Measurements from ENCODE around the gene TRAF3.
"Not testable (repeated sequence)": the region's sequence is repeated elsewhere in the genome, so short reads cannot be mapped to it uniquely, and the experiment has no call there.

TRAF3 gene

DNA sequence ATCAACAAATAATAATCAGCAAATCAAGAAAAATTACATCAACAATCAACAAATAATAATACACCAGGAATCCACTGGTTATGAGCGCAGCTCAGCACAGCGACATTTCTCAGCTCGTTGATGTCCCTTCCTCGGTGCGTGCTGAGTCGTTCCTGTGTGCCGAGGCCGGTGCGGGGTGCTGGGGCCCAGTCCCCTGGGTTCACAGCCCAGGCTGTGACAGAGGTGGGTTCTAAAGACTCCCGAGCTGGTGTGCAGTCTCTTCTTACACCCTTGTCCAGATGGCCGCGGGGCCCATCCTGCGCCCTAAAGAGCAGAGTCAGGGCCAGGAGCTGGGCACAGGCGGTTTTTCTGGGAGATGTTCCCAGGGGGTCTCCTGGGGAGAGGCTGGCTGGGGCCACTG lies 26.9 kb upstream of the TRAF3 start:
- no peak overlapping the region for H3K4me3 ChIP-seq (ENCODE audit: low read depth, low read length)

DNA sequence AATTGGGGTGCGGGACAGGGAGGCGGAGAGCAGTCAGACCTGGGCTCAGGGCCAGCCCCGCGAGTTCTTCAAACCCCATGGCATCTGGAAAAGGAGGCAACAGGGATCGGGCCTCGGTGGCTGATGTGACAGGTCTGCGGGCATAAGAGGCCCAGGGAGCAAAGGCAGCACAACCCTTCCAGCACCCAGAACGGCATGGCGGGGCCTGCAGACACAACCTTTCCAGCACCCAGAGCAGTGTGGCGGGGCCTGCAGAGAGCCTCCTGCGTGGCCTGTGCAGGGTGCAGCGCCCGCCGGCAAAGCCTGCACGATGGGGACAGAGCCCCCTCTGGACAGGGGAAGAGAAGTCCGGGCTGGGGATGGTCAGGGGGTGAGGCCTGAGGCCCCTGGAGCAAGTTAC lies 26.2 kb upstream of the TRAF3 start:
- H3K4me3 ChIP-seq (ENCODE audit: low read depth, low read length) = no peak overlapping the region

- no peak overlapping the region for H3K4me3 ChIP-seq (ENCODE audit: low read depth, low read length)
Observed at GRCh38 chr14:102752239-102752847, 24.9 kb upstream of the TRAF3 start.

DNA sequence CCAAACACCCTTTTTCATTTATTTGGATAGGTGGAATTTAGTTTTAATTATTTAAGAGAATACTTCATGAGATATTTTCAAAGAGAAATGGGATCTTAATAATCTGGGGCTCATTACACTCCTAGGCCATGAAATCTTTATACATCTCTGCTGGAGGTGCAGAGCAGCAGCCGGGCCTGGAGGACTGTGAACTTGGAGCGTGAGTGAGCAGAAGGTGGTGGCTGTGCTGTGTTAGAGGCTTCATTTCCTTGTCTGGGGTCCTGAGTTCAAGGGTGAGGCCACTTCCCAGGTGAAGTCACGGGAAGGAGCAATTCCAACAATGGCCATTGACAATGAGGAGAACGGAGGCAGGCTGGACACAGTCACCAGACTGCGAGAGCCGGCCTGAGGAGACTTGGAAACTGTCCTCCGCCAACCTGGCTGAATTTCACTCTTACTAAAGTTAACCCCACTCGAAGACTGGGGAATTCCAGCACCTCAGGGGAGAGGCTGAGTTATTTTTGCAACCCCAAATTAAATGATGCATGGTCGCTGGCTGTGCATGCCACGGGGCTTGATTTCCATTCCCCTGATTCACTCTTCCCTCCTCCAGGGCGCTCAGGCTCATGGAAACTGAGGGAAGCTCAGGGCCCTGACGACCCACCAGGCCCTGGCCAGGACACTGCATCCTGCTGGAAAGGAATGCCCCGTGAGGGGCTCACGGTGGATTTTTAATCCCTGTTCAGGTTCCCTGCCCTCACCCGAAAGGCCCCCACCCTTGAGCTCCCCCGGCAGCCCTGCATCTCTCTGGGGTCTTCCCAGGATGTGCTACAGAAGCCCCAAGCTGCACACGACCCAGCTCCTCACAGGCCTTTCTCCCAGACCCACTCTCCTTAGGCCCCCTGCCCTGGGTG lies 22.6 kb upstream of the TRAF3 start:
- H3K4me3 ChIP-seq (ENCODE audit: low read depth, low read length) = no peak overlapping the region

DNA sequence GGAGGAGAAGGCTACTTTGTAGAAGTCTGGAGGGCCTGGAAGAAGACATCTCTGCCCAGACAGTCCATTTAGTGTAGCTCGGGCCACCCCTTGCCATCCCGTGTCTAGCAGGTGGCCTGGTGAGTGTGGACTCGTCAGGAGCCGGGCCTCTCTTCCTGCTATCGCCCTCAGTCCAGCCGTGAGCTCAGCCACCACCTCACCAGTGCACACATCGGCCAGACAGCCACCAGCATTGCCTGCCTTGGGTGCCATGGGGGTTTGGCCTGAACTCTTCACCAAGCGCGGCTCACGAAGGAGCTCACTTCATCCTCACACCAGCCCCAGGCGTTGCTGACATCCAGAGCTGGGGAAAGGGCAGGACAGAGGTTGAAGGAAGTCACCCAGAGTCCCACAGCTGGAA lies 19.6 kb upstream of the TRAF3 start:
- H3K4me3 ChIP-seq (ENCODE audit: low read depth, low read length) = no peak overlapping the region

- H3K4me3 ChIP-seq (ENCODE audit: low read depth, low read length) = no peak overlapping the region
Observed at GRCh38 chr14:102758087-102758486, 19.2 kb upstream of the TRAF3 start.

DNA sequence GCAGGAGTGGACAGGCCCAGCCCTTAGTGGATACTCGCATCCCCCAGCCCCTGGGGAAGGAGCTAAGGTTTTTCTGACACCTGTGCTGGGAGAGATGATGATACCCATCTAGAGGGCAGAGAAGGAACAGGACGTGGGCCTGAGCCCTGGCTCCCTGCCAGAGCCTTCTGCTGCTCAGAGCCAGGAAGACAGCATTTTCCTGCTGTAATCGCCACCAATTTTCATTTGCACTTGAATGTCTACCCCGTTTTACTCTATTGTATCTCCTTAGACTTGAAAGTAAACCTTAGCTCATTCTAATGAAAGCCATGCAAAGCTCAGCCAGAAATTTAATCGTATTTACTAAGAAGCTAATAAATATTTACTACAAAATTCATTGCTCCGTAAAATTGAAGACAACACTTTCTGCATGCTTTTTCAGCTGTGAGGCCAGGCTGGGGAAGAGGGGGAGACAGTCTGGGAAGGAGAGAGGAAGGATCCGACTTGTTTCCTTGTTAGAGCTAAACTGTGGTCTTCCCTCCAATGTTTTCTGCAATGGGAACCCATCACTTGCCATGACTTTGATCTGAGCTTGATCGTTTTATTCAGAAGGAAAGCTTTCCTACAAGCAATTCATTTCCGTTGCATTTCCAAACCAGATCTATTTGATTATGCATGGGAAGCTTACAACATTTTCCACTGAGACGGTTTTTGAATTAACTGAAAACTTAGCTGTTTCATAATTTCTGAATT lies 17.6 kb upstream of the TRAF3 start:
- no peak overlapping the region for H3K4me3 ChIP-seq (ENCODE audit: low read depth, low read length)

DNA sequence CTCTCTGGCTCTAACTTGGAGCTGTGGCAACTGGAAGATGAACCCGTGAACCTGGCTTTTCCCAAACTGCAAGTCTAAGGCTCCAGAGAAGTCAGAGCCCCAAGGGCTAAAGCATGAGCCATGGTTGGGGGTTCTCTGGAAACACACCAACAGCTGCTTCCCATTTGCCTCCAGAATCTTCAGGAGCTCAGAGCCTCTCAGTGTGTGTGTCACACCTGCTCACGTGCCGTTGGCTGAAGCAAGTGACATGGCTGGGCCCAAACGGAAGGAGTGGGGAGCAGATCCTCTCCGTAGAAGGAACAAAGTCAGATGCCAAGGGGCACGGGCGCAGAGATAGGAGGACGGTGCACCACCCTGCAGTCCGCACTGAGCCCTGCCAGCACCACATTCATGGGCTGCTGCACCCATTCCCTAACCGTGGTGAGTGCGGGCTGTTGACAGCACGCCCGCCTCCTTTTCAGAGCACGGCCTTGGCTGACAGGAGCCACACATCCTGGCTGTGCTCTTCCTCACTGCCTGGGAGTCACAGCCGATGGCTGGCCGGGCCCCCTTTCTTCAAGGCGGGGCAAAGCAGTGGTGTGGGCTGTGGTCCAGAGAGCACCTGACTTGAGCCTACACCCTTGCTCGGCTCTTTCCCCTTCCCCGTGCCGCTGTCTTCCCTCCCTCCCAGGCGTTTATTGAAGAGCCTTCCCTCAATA lies 16.6 kb upstream of the TRAF3 start:
- H3K4me3 ChIP-seq (ENCODE audit: low read depth, low read length) = no peak overlapping the region

GRCh38 chr14:102761206-102761605 lies 16.0 kb upstream of the TRAF3 start:
- no peak overlapping the region for H3K4me3 ChIP-seq (ENCODE audit: low read depth, low read length)

GRCh38 chr14:102764220-102764671 lies 13.0 kb upstream of the TRAF3 start:
- no peak overlapping the region for H3K4me3 ChIP-seq (ENCODE audit: low read depth, low read length)

GRCh38 chr14:102765770-102766169 lies 11.5 kb upstream of the TRAF3 start:
- H3K4me3 ChIP-seq (ENCODE audit: low read depth, low read length) = not testable (repeated sequence)

DNA sequence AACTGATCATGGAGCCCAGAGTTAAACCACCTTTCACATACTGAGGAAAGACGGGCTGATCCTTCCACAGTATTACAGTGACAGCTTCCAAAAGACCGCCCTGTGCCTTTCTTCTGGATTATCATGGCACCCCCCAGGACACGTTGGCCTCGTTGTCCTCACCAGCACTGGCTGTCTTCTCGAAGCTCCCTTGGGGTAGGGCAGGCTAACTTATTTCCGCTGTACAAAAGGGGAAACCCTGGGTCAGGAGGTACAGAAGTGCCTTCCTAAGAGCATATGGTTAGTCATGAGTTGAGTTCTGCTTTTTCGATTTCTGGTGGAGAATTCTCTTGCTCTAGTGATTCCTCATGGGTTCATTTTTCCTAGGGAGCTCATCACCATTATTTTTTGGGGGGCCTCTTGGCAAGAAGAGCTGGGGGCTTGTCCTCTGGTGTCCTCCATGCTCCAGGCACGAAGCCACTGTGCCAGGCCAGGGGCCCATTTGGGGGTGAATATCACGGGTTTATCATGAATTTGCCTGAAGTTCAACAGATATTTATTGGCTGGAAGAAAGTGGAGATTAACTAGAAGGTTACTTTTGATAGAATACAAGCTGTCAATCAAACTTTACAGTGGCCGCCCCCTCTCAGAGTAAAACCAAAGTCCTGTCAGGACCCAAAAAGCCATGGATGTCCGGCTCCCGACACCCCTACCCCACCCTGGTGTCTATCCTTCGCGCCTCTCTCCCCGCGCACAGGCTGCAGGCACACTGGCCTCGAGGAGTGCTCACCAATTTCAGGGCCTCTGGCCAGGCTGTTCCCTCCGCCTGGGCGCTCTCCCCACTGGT lies 8.8 kb upstream of the TRAF3 start:
- no peak overlapping the region for H3K4me3 ChIP-seq (ENCODE audit: low read depth, low read length)

DNA sequence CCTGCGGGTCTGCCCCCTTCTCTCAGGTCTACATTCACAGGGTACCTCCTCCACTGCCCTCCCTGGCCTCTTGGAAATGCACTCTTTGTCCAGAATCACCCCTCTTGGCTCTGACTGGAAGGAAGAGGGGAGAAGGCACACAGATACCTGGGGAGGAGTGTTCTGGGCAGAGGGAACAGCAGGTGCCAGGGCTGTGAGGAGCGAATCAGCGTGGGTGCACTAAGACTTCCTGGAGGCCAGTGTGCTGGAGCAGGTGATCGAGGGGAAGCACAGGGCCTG lies 8.3 kb upstream of the TRAF3 start:
- H3K4me3 ChIP-seq (ENCODE audit: low read depth, low read length) = no peak overlapping the region

DNA sequence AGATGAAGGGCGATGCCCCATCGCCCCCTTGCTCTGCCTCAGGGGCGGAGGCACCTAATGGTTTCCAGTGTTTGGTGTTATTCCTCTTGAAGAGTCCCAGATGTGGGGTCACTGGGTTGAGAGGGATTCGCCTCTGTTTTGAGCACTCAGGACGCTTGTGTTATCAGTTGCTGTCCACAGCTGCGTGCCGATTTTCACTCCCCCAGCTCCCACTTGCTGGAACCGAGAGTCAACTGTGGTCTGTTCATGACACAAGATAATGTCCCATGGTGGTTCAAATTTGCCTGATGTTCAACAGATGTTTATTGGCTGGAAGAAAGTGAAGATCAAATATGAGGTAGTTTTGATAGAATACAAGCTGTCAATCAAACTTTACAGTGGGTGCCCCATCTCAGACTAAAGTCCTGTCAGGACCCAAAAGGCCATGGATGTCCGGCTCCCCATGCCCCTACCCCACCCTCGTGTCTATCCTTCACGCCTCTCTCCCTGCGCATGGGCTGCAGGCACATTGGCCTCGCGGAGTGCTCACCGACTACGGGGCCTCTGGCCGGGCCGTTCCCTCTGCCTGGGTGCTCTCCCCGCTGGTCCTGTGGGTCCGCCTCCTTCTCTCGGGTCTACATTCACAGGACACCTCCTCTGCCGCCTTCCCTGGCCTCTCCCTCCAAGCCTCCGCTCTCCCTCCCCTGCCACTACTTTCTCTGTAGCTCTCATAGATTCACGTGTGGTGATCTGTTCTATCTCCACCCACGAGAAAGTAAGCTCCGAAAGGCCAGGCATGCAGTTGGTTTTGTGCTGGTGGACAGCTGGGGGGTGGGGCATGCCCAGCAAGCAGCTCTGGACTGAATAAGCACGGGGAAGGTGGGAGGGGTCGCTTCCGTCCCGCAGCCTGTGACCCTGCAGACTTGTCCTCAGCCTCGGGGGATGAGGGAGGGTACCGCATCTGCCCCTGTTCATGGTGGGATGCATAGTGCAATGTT lies 6.8 kb upstream of the TRAF3 start:
- H3K4me3 ChIP-seq (ENCODE audit: low read depth, low read length) = no peak overlapping the region

GRCh38 chr14:102771144-102771543 lies 6.1 kb upstream of the TRAF3 start:
- H3K4me3 ChIP-seq (ENCODE audit: low read depth, low read length) = no peak overlapping the region

DNA sequence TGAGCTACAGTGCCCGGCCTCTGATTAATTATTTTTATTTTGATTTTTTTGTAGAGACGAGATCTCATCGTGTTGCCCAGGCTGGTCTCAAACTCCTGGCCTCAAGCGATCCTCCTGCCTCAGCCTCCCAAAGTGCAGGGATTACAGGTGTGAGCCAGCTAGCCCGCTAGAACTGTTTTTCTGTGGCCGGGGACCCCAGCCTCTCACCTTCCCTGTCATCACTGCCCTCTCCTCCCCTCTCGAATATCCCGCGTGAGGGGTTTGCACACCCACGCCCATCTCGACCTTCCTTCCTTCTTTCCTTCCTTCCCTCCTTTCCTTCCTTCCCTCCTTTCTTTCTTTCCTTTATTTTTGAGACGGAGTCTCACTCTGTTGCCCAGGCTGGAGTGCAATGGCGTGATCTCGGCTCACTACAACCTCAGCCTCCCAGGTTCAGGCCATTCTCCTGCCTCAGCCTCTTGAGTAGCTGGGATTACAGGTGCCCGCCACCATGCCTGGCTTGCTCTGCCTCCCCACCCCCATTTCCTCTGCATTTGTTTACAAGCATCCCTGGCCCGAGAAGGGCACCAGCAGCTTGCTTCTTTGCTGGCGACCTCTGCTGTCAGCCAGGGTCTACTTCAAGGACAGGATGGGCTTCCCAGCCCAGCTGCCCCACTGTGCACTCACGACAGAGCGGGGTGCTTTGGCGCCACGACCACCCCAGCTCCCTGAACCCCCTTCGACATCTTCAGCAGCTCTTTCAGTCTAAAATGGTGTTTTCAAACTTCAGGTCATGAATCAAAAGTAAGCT lies 4.3 kb upstream of the TRAF3 start:
- H3K4me3 ChIP-seq (ENCODE audit: low read depth, low read length) = no peak overlapping the region

DNA sequence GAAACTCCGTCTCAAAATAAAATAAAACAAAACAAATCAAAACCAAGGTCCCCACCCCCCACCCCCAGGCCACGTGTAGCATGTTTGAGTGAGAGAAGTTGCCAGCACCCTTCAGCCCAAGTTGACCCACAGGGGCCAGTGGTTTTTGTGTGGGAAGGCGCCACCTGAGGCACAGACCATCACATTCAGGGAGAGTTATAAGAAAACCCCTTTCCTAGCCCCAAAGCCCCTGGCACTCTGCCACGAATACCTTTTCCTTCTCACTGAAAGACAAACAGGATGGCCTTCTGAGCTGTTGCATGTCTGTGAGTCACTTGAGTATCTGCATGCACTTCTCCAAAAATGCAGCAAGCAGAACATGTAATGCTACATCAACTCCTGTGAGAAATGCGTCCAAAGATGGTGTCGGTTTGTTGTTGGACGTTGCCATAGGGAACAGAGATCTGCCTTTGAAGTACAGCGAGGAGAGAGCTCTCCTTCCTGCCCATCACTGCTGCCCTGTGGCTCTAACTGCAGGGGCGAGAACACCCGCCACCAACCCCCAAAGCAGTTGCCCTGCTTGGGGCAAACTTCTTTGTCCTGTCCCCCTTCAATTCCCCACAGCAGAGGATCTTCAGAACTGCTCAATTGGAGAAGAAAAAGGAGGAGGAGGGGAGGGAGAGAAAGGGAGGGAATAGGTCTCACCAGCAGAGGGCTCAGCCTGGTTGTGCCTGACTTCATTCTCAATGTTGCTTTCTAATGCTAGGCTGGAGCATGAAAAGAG lies 2.7 kb upstream of the TRAF3 start:
- H3K4me3 ChIP-seq (ENCODE audit: low read depth, low read length) = no peak overlapping the region

All from iPS-11a (cell line).